A549 (cell line): ENCODE results near the gene PLEKHA4. TPM values are rescaled to one million over a fixed set of nuclear protein-coding genes. Genes with fewer than 3 reads are reported as not detected.

Source experiments
- ATAC-seq, 2 experiments: fragments of 200-7000 bp in 1 of 2; fragments of >200 bp in 1 of 2; cut with Nextera tagmentation in 1 of 2; cut with Tn5 transposase in 1 of 2; 3 replicates each; pipeline versions ENCODE4 v1.8.0 to v1.9.1; 2018 to 2020; ENCODE audit warnings: mild to moderate bottlenecking in 1 of 2, moderate library complexity in 1 of 2
- CTCF ChIA-PET: fragments of 300-600 bp; sonication (Branson Sonifier 250); formaldehyde crosslinking; extraction: SDS; loops from one replicate; lab custom pipeline; 2021; ENCODE audit warnings: antibody characterized with exemption, inconsistent platforms; lab: Yijun Ruan, JAX
- POLR2A ChIA-PET: fragments of 350-600 bp; formaldehyde crosslinking; extraction: SDS; loops from one replicate; lab custom pipeline; 2021; ENCODE audit warnings: antibody characterized with exemption, inconsistent platforms; lab: Yijun Ruan, JAX
- DNase-seq, 2 experiments: peaks; one replicate each; pipeline versions ENCODE4 v3.0.0 to v3.0.0-alpha.2; 2011 to 2016; ENCODE audit warnings: low read depth in 1 of 2, low spot score in 1 of 2
- FAIRE-seq: peaks from 2 replicates; lab custom pipeline; 2011; peaks lifted over from hg19 to GRCh38; lab: Jason Lieb, UNC
- H3K27ac ChIP-seq, 2 experiments: fragments of >200 bp; sonication (Bioruptor Twin); formaldehyde crosslinking; 3 replicates each; pipeline ENCODE4 v1.5.1; 2016 to 2017
- H3K4me1 ChIP-seq: fragments of >200 bp; sonication (Bioruptor Twin); formaldehyde crosslinking; 3 replicates; pipeline ENCODE4 v1.6.1; 2016
- H3K4me2 ChIP-seq: fragments of >200 bp; sonication (Bioruptor Twin); formaldehyde crosslinking; 3 replicates; pipeline ENCODE4 v1.6.1; 2016
- H3K4me3 ChIP-seq: fragments of >200 bp; sonication (Bioruptor Twin); formaldehyde crosslinking; 3 replicates; pipeline ENCODE4 v1.5.1; 2016
- H3K9me3 ChIP-seq: fragments of >200 bp; sonication (Bioruptor Twin); formaldehyde crosslinking; 3 replicates; pipeline ENCODE4 v1.6.1; 2016
- EHF ChIP-seq: fragments of 250-450 bp; sonication (Bioruptor Pico); IDR thresholded peaks from 2 replicates; pipeline ENCODE4 v1.5.0; 2020; ENCODE audit warnings: mild to moderate bottlenecking
- EHMT2 ChIP-seq: fragments of 200-600 bp; sonication (generic); IDR thresholded peaks from 2 replicates; pipeline ENCODE4 v1.6.1; 2016; ENCODE audit warnings: antibody characterized with exemption, low read depth, mild to moderate bottlenecking, moderate library complexity
- FOSB ChIP-seq: fragments of 250-450 bp; sonication (Bioruptor Pico); IDR thresholded peaks from 2 replicates; pipeline ENCODE4 v1.5.0; 2020; ENCODE audit warnings: mild to moderate bottlenecking, moderate library complexity
- FOSL2 ChIP-seq, 2 experiments: fragments of 450-650 bp in 1 of 2; fragments of >200 bp in 1 of 2; sonication (Bioruptor Twin) in 1 of 2; formaldehyde crosslinking; IDR thresholded peaks; 2 replicates each; pipeline versions ENCODE4 v1.5.0 to v1.6.1; 2016 to 2020; ENCODE audit warnings: mild to moderate bottlenecking in 1 of 2, moderate library complexity in 1 of 2
- GATA3 ChIP-seq: IDR thresholded peaks from 2 replicates; pipeline ENCODE4 v1.6.1; 2012; ENCODE audit warnings: borderline replicate concordance
- HOXB5 ChIP-seq: fragments of 250-450 bp; sonication (Bioruptor Pico); IDR thresholded peaks from 2 replicates; pipeline ENCODE4 v1.5.0; 2020; ENCODE audit warnings: mild to moderate bottlenecking, moderate library complexity
- JUNB ChIP-seq: fragments of >200 bp; sonication (Bioruptor Twin); formaldehyde crosslinking; IDR thresholded peaks from 2 replicates; pipeline ENCODE4 v1.6.1; 2016
- NPAS2 ChIP-seq: fragments of 250-450 bp; sonication (Bioruptor Pico); IDR thresholded peaks from 2 replicates; pipeline ENCODE4 v1.8.0; 2022; ENCODE audit warnings: mild to moderate bottlenecking, moderate library complexity, borderline replicate concordance
- PHF8 ChIP-seq: fragments of 200-600 bp; sonication (generic); IDR thresholded peaks from 2 replicates; pipeline ENCODE4 v1.6.1; 2016; ENCODE audit warnings: low read depth, mild to moderate bottlenecking, antibody characterized with exemption, moderate library complexity, borderline replicate concordance
- POLR2A ChIP-seq: IDR thresholded peaks from 2 replicates; pipeline ENCODE4 v1.6.1; 2012; ENCODE audit warnings: mild to moderate bottlenecking, low read length
- RARB ChIP-seq: fragments of 250-450 bp; sonication (Bioruptor Pico); IDR thresholded peaks from 2 replicates; pipeline ENCODE4 v1.8.0; 2021; ENCODE audit warnings: mild to moderate bottlenecking, moderate library complexity
- RNF2 ChIP-seq: fragments of 200-600 bp; sonication (generic); IDR thresholded peaks from 2 replicates; pipeline ENCODE4 v1.6.1; 2016; ENCODE audit warnings: low read depth, mild to moderate bottlenecking, antibody characterized with exemption, moderate library complexity, borderline replicate concordance
- SMC3 ChIP-seq: fragments of >200 bp; sonication (Bioruptor Twin); formaldehyde crosslinking; IDR thresholded peaks from 3 replicates; pipeline ENCODE4 v1.6.1; 2018; ENCODE audit warnings: inconsistent platforms
- TFCP2L1 ChIP-seq: fragments of 250-450 bp; sonication (Bioruptor Pico); IDR thresholded peaks from 2 replicates; pipeline ENCODE4 v1.5.0; 2021; ENCODE audit warnings: mild to moderate bottlenecking
- ZNF302 ChIP-seq: fragments of 250-450 bp; sonication (Bioruptor Pico); IDR thresholded peaks from 2 replicates; pipeline ENCODE4 v1.9.0; 2021; ENCODE audit warnings: inconsistent platforms, mild to moderate bottlenecking, moderate library complexity
- WGBS: methylation state at CpG from one replicate; pipeline ENCODE4 v1.1.6; 2017; ENCODE audit errors: missing lambda C conversion rate; 5-methylcytosine and 5-hydroxymethylcytosine counted together
- polyA plus RNA-seq, 4 experiments: library from polyadenylated mRNA; depleted of rRNA in 3 of 4; stranded (reverse); fragments of >200 nt; fragmentation: RNase III in 1 of 4; extraction: RNeasy Plus Mini Kit Qiagen cat#74134 plus additional on column Dnase treatment in 1 of 4; gene quantifications; 2 replicates in 3 of 4; 3 replicates in 1 of 4; pipeline ENCODE4 v1.2.3, GENCODE V29; 2011 to 2017
- TF ChIP-seq, protein P1 (sequence below): fragments of >200 bp; sonication (Bioruptor Twin); formaldehyde crosslinking; IDR thresholded peaks from 2 replicates; pipeline ENCODE4 v1.6.1; 2016
- TF ChIP-seq, protein P2 (sequence below): IDR thresholded peaks from 2 replicates; pipeline ENCODE4 v1.6.1; 2012; ENCODE audit warnings: low read depth, borderline replicate concordance
- TF ChIP-seq, protein P3 (sequence below): fragments of 450-650 bp; IDR thresholded peaks from 2 replicates; pipeline ENCODE4 v1.6.1; 2014; ENCODE audit warnings: antibody characterized with exemption
- TF ChIP-seq, protein P4 (sequence below): fragments of 200-600 bp; sonication (generic); IDR thresholded peaks from 2 replicates; pipeline ENCODE4 v1.6.1; 2016; ENCODE audit warnings: antibody characterized with exemption, mild to moderate bottlenecking, moderate library complexity
- TF ChIP-seq, protein P5 (sequence below): IDR thresholded peaks from 2 replicates; pipeline ENCODE4 v1.6.1; 2012
- TF ChIP-seq, protein P6 (sequence below): fragments of >200 bp; sonication (Bioruptor Twin); formaldehyde crosslinking; IDR thresholded peaks from 3 replicates; pipeline ENCODE4 v1.6.1; 2016
- TF ChIP-seq, protein P7 (sequence below): fragments of 250-450 bp; sonication (Bioruptor Pico); IDR thresholded peaks from 2 replicates; pipeline ENCODE4 v1.5.0; 2021; ENCODE audit warnings: mild to moderate bottlenecking, moderate library complexity, borderline replicate concordance

The PLEKHA4 gene
- polyA plus RNA-seq, 2 of the 4 experiments (the other 2 are of a cell fraction), result 0.34 to 0.46 TPM

DNA sequence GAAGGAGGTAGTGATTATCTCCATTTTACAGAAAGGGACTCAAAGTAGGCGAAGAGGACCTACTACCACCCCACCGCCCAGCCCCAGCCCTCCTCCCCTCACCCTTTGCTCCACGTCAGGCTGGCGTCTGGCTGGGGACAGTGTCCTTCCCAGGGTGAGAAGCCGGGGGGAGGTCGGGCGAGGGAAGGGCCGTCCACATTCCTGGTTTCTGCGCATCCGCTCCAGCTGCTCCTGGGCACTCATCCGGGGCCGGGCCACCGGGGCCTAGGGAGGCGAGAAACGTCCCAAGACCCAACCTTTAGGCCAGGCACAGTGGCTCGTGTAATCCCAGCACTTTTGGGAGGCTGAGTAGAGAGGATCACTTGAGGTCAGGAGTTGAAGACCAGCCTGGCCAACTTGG lies 27.4 kb downstream of the PLEKHA4 start:
- no peak for TF ChIP-seq NPAS2
- TF ChIP-seq, protein P1, sequence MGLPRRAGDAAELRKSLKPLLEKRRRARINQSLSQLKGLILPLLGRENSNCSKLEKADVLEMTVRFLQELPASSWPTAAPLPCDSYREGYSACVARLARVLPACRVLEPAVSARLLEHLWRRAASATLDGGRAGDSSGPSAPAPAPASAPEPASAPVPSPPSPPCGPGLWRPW, result no peak
- TF ChIP-seq, protein P2, sequence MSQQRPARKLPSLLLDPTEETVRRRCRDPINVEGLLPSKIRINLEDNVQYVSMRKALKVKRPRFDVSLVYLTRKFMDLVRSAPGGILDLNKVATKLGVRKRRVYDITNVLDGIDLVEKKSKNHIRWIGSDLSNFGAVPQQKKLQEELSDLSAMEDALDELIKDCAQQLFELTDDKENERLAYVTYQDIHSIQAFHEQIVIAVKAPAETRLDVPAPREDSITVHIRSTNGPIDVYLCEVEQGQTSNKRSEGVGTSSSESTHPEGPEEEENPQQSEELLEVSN, result no peak
- 78% methylated on average over 16 of the region's 16 CpGs for WGBS
- CTCF ChIA-PET, result interaction anchor here (0.7 to 24.1 kb wide), 18 partner anchors 8 to 196 kb away, joined by 3 to 927 read pairs (median 34); partner anchors contain the start of genes BCAT2, CA11, GYS1 and PLEKHA4
- H3K4me2 ChIP-seq, result no peak overlapping the region
- 0 out of 3 replicates have a peak, but pooled peaks cover 3% of the 10 kb centered on the region for H3K4me1 ChIP-seq
- DNase-seq (no peak), FAIRE-seq (no peak), ATAC-seq (no peak)
- no peaks in the 10 kb centered on the region for H3K9me3 ChIP-seq
- no peak overlapping the region for H3K27ac ChIP-seq
- H3K4me3 ChIP-seq, result no peak overlapping the region
- POLR2A ChIA-PET, result interaction anchor here (2.2 kb wide), 1 partner anchor 31 kb away, joined by 17 read pairs; the partner anchor contains the start of gene PPP1R15A

DNA sequence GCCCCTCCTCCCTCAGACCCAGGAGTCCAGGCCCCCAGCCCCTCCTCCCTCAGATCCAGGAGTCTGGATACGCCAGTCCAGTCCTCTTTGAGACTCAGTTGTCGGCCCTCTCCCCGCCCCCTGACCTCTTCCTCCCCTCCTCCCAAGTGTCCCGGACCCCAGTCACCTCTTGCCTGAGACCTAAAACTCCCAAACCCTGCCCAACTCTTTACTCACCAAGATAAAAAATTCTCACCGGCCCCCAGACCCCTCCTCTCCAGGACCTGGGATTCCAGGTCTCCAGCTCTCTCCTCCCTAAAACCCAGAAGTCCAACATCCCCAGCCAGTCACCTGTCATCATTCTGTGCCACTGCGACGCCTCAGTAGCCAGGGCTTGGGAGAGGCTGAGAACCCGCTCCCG lies 30.7 kb downstream of the PLEKHA4 start:
- no peak for FAIRE-seq
- H3K4me3 ChIP-seq, result peak overlapping the region; percentile 49
- ATAC-seq, result peak in 1 of 2 experiments; percentile 7; a peak in 3 of 6 replicates
- no peak for DNase-seq
- H3K27ac ChIP-seq, result peak overlapping the region; percentile 80 to 90
- no peaks in the 10 kb centered on the region for H3K9me3 ChIP-seq
- ChIA-PET POLR2A (interaction anchor here (0.7 to 2.2 kb wide), 8 partner anchors 19 to 138 kb away, joined by 3 to 18 read pairs (median 5); partner anchors contain the start of genes BCAT2 and PPP1R15A), CTCF (interaction anchor here (0.6 to 24.1 kb wide), 14 partner anchors 8 to 192 kb away, joined by 3 to 927 read pairs (median 6); partner anchors contain the start of genes BCAT2, CA11 and PLEKHA4)
- H3K4me2 ChIP-seq, result peak overlapping the region; percentile 93
- H3K4me1 ChIP-seq, result peaks cover 7% of the 10 kb centered on the region; the same call in 2 of the 3 replicates
- 56% methylated on average over 8 of the region's 9 CpGs for WGBS
- TF ChIP-seq EHF (CRISPR knock-in tag) (no peak), POLR2A (no peak), ZNF302 (CRISPR knock-in tag) (no peak), HOXB5 (no peak), SMC3 (no peak), PHF8 (no peak), GATA3 (no peak), RARB (CRISPR knock-in tag) (no peak), RNF2 (no peak), EHMT2 (no peak), TFCP2L1 (CRISPR knock-in tag) (no peak), FOSB (CRISPR knock-in tag) (no peak), JUNB (no peak), FOSL2 (IDR thresholded peaks at IDR 0.05) (no peak), FOSL2 (CRISPR knock-in tag; IDR thresholded peaks at IDR 0.05) (no peak)
- TF ChIP-seq, protein P3, sequence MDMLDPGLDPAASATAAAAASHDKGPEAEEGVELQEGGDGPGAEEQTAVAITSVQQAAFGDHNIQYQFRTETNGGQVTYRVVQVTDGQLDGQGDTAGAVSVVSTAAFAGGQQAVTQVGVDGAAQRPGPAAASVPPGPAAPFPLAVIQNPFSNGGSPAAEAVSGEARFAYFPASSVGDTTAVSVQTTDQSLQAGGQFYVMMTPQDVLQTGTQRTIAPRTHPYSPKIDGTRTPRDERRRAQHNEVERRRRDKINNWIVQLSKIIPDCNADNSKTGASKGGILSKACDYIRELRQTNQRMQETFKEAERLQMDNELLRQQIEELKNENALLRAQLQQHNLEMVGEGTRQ, result no peak
- TF ChIP-seq, protein P4, sequence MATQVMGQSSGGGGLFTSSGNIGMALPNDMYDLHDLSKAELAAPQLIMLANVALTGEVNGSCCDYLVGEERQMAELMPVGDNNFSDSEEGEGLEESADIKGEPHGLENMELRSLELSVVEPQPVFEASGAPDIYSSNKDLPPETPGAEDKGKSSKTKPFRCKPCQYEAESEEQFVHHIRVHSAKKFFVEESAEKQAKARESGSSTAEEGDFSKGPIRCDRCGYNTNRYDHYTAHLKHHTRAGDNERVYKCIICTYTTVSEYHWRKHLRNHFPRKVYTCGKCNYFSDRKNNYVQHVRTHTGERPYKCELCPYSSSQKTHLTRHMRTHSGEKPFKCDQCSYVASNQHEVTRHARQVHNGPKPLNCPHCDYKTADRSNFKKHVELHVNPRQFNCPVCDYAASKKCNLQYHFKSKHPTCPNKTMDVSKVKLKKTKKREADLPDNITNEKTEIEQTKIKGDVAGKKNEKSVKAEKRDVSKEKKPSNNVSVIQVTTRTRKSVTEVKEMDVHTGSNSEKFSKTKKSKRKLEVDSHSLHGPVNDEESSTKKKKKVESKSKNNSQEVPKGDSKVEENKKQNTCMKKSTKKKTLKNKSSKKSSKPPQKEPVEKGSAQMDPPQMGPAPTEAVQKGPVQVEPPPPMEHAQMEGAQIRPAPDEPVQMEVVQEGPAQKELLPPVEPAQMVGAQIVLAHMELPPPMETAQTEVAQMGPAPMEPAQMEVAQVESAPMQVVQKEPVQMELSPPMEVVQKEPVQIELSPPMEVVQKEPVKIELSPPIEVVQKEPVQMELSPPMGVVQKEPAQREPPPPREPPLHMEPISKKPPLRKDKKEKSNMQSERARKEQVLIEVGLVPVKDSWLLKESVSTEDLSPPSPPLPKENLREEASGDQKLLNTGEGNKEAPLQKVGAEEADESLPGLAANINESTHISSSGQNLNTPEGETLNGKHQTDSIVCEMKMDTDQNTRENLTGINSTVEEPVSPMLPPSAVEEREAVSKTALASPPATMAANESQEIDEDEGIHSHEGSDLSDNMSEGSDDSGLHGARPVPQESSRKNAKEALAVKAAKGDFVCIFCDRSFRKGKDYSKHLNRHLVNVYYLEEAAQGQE, result no peak
- TF ChIP-seq, protein P5, sequence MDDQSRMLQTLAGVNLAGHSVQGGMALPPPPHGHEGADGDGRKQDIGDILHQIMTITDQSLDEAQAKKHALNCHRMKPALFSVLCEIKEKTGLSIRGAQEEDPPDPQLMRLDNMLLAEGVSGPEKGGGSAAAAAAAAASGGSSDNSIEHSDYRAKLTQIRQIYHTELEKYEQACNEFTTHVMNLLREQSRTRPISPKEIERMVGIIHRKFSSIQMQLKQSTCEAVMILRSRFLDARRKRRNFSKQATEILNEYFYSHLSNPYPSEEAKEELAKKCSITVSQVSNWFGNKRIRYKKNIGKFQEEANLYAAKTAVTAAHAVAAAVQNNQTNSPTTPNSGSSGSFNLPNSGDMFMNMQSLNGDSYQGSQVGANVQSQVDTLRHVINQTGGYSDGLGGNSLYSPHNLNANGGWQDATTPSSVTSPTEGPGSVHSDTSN, result no peak
- TF ChIP-seq, protein P6, sequence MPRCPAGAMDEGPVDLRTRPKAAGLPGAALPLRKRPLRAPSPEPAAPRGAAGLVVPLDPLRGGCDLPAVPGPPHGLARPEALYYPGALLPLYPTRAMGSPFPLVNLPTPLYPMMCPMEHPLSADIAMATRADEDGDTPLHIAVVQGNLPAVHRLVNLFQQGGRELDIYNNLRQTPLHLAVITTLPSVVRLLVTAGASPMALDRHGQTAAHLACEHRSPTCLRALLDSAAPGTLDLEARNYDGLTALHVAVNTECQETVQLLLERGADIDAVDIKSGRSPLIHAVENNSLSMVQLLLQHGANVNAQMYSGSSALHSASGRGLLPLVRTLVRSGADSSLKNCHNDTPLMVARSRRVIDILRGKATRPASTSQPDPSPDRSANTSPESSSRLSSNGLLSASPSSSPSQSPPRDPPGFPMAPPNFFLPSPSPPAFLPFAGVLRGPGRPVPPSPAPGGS, result no peak
- TF ChIP-seq, protein P7, sequence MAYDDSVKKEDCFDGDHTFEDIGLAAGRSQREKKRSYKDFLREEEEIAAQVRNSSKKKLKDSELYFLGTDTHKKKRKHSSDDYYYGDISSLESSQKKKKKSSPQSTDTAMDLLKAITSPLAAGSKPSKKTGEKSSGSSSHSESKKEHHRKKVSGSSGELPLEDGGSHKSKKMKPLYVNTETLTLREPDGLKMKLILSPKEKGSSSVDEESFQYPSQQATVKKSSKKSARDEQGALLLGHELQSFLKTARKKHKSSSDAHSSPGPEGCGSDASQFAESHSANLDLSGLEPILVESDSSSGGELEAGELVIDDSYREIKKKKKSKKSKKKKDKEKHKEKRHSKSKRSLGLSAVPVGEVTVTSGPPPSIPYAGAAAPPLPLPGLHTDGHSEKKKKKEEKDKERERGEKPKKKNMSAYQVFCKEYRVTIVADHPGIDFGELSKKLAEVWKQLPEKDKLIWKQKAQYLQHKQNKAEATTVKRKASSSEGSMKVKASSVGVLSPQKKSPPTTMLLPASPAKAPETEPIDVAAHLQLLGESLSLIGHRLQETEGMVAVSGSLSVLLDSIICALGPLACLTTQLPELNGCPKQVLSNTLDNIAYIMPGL (CRISPR knock-in tag), result no peak
